GM21737 (cell line): ENCODE results near the gene BBX.
"Not testable (repeated sequence)": the region's sequence is repeated elsewhere in the genome, so short reads cannot be mapped to it uniquely, and the experiment has no call there.

Experiments
- ATAC-seq: cut with Tn5 transposase; IDR thresholded peaks from one replicate; pipeline ENCODE4 v1.9.1; 2021; ENCODE audit warnings: mild to moderate bottlenecking, moderate library complexity; ENCODE audit not compliant: unreplicated experiment

The BBX gene

GRCh38 chr3:107542665-107543064 lies 19.9 kb downstream of the BBX start:
- no peak for ATAC-seq

DNA sequence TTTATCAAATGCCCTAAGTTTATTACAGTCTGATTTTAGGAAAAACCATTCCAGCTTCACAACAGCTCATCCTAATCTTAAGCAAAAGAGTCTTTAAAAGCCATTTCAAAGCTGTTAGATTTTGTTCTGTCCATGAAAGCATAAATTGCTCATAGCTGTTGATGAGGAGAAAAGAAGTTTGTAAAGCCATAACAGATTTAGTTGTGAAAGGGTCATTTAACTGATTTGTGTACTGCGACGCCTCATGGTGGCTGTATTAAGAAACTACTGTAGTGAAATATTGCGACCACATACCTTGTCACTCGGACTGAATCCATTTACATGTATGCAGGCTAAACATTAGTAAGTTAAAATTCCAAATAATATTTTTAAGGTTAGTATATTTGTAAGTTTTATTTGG lies 20.9 kb downstream of the BBX start:
- ATAC-seq, result no peak

GRCh38 chr3:107545680-107546120 lies 22.9 kb downstream of the BBX start:
- no peak for ATAC-seq

DNA sequence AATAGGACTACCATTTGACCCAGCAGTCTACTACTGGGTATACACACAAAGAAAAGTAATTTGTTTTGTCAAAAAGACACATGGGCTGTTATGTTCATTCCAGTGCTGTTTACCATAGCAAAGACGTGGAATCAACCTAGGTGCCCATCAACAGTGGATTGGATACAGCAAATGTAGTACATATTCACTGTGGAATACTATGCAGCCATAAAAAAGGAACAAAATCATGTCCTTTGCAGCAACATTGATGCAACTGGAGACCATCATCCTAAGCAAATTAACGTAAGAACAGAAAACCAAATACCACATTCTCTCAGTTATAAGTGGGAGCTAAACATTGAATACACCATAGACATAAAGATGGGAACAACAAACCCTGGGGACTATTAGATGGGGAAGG lies 25.8 kb downstream of the BBX start:
- ATAC-seq, result no peak

DNA sequence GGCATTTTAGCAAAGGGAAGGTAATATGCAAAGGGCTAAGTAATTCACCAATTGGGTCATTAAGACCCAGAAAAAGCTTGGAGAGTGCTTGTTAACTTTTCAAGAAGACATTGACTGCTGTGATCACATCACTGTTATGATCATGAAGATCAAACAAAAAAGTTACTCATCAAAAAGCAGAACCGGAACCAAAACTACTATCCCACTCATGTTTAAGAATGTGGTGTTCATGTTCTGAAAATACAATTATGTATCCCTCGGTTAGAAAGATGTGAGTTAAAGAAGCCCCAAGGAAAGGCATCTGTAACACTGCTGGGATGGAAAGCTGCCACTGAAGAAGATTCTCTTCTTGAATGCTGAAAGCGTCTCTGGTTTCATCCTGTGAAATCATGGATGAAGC lies 32.6 kb downstream of the BBX start:
- ATAC-seq, result no peak

- ATAC-seq, result no peak
These were observed 35.0 kb downstream of the BBX start for GRCh38 chr3:107557743-107558142.

DNA sequence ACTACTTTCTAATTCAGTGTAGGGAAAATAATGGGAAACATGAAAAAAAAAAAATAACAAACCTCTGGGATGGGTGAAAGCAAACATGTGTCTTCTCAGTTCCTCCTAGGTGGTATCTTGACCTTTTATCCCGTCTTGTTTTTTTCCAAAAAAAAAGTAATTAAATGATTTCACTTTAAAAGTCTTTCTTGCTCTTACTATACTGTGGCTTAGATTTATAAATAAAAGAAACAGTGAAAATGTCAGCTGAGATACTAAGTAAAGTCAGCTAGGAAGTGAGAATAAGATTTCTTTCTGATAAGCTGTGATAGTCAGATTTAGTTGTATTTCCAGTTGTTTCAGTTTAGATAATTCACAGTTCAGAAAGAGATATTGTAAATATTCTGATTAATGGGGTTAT lies 37.4 kb downstream of the BBX start:
- no peak for ATAC-seq

DNA sequence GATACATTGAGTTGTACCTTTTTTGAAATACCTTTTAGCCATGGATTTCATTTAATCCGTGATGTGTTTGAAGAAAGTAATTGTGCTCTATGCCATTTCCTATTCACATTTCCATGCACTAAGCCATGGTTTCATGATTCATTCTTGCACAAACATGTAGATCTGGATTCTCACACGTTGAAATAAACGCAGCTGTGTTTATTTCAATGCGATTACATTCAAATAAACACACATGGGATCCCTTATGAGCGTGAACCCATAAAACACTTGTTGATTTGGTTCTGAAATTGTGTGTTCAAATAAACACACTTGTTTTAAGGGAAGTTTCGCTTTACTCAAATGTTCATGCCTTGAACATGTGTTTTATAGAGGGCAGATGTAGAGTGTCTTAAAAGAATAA lies 39.2 kb downstream of the BBX start:
- ATAC-seq, result no peak

GRCh38 chr3:107562969-107563529 lies 40.3 kb downstream of the BBX start:
- no peak for ATAC-seq

- ATAC-seq, result not testable (repeated sequence)
These were observed 42.5 kb downstream of the BBX start for GRCh38 chr3:107565244-107565643.

GRCh38 chr3:107571089-107571488 lies 48.3 kb downstream of the BBX start:
- not testable (repeated sequence) for ATAC-seq

DNA sequence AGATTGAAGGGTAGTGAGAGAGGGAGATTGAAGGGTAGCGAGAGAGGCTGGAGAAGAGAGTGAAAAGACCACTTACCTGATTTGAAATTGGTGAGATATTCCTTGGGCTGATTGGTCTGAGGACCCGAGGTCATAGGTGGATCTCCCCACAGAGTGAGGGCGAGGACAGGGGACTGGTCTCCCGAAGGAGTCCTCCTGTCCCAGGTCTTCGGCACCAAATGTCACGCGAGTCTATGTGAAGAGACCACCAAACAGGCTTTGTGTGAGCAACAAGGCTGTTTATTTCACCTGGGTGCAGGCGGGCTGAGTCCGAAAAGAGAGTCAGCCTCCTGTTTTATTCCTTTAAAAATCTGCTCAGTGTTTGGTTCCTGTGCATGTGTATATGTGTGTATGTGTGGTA lies 48.7 kb downstream of the BBX start:
- not testable (repeated sequence) for ATAC-seq

- ATAC-seq, result peak; percentile 78
These were observed 51.9 kb downstream of the BBX start for GRCh38 chr3:107574650-107575049.

DNA sequence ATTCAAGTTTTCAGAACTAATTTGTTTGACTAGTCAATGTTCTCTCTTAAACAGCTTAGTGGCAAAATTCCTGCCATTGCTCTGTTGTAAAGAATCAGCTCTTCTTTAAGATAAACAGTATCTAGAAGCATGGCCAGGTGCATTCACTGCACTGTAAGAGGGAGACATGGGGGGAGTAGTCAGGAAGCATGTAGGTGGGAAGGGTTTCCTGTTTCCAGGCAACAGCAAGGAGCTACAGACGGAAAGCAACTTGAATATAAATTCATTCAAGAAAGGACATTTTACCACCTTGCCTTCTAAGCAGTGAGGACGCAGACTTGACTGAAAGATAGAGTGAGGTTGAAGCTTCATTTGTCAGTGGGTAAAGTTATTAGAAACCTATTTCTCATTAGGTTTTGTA lies 55.3 kb downstream of the BBX start:
- no peak for ATAC-seq

DNA sequence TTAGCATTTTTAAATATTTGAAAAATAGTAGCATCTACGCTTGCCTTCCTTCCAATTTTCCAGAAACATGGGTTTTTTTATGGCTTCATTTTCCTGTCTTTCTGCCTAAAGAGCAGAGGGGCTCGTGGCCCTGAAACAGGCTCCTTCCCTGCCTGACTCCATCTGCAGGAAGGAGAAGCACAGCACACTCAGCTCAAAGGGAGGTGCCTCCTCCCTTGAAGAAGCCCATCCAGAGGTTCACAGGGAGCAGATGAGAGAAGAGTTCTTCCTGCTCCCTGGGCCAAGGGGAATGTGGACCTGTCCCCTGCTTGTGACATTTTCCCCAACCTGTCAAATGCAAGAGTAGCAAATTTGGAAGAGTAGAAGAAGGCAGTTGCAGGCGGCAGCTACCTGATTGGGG lies 55.8 kb downstream of the BBX start:
- ATAC-seq, result no peak

DNA sequence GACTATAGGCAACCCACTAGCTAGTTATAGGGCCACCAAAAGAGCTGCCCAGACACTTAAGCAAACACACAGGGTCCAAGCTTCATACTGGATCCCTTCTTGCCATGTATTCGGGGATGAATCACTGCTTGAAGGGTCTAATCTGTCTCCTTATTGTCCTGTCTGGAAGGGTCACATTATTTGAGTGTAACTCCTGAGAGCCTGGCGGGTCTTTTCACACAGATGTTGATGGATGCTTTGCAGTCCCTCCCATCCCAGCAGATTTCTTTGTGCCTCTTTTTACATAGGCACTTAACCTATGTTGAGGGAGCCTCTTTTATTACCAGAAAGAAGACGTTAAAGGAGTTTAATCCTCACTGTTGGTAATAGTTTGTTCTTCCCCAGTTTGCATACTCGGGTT lies 56.6 kb downstream of the BBX start:
- no peak for ATAC-seq

DNA sequence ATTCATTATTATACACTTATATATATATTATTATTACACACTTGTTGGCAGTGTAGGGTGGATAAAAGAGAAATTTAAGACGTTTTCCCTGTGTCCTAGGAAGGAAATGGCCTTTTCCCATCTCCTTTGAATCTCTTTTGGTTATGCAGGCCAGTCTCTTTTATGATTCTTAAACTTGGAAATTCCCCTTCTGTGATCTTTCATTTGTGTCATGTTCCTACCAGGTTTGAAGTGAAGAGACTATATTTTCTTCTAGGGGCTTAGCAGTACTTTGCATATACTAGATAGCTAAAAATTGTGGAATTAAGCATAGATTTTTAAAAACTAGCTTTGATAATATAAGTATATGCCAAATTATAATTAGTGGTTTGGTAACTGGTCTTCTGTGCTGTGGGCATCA lies 58.5 kb downstream of the BBX start:
- no peak for ATAC-seq

GRCh38 chr3:107588217-107588616 lies 65.5 kb downstream of the BBX start:
- no peak for ATAC-seq

GRCh38 chr3:107589454-107589853 lies 66.7 kb downstream of the BBX start:
- peak; percentile 76 for ATAC-seq

GRCh38 chr3:107590786-107591185 lies 68.0 kb downstream of the BBX start:
- ATAC-seq, result no peak

DNA sequence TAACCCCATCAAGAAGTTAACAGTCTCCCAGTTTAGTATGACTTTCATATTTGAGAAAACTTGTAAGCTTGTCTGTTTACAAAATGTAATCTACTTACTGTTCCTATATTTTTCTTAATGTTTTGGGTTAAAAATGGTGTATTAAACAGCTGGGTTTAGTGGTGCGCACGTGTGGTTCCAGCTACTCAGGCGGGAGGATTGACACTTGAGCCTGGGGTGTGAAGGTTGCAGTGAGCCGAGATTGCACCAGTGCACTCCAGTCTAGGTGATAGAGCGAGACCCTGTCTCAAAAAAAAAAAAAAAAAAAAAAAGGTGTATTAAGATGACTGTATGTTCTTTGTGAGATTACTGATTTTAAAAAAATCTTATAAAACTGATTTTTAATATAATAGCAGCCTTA lies 69.3 kb downstream of the BBX start:
- no peak for ATAC-seq

- no peak for ATAC-seq
These were observed 72.1 kb downstream of the BBX start for GRCh38 chr3:107594870-107595269.

DNA sequence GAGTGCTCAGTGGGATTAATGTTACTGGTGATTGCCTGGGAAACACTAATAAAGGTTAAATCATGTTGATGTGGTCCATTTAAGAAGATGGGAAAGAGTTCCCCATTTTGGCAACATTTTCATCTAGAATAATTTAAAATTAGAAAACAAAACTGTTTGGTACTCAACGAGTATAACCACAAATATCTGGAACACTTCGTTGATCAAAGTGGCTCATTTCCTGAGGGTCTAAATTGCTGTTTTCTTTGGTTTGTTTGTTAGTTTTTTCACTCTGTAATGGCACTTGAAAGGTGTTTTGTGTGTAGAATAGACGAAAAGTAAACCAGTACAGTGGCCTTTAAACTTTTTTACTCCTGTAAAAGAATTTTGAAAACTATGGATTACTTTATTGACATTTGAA lies 73.9 kb downstream of the BBX start:
- no peak for ATAC-seq
